NK-92 (cell line): ENCODE data around the gene SAE1.

Experiments used
- DNase-seq: peaks from one replicate; lab custom pipeline; 2025; ENCODE audit not compliant: unreplicated experiment; lab: John Stamatoyannopoulos, UW

SAE1 gene

DNA sequence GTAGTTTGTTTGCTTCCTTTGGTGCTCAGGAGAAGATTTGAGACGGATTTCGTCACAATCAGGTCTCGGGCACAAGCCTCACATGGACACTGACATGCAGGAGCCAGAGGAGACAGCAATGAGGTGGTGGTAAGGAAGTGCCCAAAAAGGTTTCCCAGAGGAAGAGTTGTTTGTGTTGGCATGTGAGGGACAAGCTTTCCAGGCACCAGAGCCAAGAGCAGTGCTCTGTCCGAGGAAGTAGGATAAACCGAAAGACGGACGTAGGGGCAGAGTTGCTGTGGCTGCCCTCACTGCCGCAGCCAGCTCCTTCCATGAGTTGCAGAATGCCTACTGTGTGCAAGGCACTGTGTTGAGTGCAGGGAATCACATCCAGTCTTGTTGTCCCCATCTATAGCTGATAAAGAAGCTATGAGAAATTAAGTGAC lies 27.7 kb downstream of the SAE1 start:
- no peak for DNase-seq

DNA sequence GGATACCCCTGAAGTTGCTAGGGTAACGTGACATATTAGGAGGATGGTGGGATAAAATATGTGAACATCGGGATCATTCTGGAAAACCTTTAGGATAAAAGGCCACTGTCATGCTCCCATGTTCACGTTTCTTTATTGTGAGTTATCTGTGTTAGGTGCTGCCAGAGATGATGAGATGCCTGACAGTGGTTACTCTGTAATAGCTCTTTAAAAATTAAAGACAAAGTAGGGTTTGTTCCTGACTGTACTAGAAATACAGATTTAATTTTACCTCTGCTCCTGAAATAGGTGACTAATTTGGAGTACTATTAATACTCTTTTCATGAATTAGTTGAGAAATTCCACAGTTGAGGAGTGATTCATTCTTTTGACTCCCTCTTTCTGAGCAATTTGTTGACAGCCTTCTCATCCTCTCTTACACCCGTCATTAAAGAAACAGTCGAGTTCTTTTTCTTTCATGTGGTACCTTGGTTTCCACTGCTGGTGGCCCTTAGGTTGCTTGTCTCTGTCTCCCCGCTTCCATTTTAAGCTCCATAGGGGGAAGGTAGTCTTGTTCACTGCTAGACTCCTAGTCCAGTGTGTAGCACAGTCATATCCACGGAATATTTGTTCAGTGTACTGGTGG lies 28.4 kb downstream of the SAE1 start:
- no peak for DNase-seq

DNA sequence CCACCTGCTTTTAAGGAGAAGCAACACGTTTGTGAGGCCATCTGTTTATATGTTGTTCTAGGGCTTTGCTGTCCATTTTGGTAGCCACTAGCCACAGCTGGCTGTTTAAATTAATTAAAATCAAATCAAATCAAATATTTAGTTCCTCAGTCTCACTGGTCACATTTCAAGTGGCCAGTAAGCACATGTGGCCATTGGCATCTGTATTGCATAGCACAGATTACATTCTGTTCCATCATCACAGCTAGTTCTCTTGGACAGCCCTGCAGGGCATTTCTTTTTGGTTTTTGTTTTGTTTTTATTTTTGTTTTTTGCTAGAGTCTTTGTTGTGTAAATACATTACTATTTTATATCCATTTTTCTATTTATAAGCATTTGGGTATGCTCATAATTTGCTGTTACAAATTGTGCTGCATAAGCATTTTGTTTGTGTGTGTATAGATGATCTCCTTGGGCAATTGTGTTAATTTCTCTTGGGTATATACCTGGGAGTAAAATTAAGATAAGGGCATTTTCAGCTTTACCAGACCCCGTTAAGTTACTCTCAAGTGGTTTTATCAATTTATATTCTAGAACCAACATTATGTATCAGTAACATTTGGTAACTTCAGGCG lies 31.3 kb downstream of the SAE1 start:
- DNase-seq, result no peak

DNA sequence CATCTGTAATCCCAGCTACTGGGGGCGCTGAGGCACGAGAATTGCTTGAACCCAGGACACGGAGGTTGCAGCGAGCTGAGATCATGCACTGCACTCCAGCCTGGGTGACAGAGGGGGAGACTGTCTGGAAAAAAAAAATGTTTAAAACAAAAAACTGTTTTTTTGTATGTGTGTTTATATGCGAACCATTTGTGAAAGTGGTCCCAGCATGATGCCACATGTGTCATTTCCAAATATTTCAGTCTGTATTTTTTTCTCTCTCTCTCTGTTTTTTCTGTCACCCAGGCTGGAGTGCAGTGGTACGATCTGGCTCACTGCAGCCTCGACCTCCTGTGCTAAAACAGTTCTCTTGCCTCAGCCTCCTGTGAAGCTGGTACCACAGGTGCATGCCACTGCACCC lies 37.4 kb downstream of the SAE1 start:
- no peak for DNase-seq

DNA sequence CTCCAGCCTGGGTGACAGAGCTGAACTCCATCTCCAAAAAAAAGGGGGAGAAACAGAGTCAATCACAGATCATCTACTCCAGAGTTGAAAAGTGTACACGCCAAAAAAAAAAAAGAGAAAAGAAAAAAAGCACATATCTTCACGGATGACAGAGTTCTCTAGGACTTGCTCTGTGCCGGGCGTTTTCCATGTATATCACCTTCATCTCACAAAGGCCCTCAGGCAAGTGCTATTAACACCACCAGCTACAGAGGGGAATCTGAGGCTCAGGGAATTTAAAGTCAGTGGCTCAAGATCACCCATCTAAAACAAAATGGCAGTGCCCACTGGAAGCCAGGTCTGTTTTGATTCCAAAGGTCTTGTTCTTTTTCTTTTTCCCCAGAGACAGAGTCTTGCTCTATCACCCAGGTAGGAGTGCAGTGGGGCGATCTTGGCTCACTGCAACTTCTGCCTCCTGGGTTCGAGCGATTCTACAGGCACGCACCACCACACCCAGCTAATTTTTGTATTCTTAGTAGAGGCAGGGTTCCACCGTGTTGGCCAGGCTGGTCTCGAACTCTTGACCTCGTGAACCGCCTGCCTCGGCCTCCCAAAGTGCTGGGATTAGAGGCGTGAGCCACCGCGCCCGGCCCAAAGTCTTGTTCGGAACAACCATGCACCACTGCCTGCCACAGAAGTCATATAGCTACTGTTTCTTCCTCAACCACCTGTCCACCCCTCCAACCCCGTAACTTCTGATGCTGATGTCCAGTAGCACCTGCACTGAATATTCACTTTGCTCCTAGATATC lies 42.2 kb downstream of the SAE1 start:
- no peak for DNase-seq

DNA sequence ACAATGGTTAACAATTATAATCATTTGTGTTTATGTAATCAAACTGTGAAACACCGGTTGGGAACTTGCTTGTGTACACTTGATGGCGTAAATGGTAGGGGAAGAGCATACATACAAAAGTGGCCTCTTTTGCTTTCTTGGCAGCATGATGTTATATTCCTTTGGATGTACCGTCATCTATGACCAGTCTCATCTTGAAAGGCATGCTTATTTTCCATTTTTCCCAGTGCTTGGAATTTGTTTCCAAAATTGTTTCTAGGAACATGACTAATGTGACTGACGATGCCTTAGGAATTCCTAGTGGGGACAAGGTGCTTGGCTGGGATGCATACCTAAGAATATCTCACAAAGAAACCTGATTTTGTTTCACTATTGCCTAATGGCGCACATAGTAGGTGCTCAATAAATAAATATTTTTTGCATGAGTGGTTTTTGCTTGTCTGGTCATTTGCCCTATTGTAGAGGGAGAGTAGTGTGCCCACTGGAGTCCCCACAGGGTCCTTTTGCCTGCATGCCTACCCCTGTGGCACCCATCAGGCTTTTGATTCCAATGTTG lies 45.5 kb downstream of the SAE1 start:
- DNase-seq, result no peak

DNA sequence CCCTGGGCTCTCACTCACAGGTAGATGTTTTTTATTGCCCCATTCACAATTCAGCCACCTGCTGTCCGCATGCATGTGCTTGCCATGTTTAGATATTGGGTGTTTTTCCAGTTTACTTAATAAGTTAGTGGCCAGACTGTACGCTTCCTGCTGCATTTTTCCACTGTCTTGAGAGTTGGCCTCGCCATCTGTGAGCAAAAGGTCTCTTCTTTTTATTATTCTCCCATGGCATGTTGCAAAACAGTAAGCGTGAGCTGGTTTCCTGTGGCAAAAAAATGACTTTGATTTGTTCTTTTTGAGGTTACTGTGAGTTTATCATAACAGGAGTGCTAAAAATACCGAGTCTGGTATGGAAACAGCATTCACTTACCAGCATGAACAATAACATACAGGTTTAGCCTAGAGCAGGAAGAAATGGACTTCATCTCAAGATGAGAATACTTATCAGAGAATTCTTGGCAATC lies 46.0 kb downstream of the SAE1 start:
- no peak for DNase-seq

DNA sequence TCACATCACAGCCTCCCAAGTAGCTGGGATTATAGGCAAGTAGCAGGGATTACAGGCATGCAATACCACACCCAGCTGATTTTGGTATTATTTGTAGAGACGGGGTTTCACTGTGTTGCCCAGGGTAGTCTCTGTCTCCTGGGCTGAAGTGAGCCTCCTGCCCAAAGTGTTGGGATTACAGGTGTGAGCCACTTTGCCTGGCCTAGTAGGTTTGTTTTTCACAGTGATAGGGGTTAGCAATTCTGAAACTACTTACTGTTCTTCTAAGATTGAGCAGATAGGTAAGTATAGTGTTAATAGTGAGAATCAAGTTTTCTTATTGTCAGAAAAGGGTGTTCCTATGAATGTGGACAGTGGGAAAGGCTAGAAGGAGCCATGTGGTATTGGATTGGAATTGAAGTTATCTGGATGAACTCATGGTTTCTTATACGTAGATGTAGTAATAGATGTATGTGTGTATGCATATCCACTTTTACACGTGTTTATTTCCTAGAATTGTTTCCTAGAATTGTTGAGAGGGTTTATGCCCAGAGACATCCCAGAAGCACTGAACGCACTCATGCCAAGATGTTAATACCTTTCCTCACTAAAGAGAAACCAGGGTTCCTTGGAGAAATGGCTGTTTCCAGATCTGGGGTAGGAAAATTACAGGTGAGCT lies 49.1 kb downstream of the SAE1 start:
- no peak for DNase-seq

DNA sequence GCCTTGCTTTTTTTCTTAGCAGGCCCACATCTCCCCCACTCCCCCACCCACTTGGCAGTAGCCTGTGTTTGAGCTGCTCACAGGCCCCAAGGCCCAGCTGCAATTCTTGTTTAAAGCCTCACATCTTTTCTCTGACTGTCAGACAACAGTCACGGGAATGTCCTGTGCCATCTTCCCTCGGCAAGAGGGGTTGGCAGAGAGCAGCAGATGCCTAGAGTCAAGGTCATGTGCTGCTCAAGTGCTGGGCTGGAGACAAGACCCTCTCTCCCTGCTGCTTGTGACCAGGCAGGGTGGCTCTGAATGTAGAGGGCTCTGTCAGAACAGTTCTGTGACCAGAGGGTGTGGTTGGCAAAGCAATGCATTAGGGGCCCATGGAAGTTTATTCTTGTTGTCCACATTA lies 53.0 kb downstream of the SAE1 start:
- no peak for DNase-seq

DNA sequence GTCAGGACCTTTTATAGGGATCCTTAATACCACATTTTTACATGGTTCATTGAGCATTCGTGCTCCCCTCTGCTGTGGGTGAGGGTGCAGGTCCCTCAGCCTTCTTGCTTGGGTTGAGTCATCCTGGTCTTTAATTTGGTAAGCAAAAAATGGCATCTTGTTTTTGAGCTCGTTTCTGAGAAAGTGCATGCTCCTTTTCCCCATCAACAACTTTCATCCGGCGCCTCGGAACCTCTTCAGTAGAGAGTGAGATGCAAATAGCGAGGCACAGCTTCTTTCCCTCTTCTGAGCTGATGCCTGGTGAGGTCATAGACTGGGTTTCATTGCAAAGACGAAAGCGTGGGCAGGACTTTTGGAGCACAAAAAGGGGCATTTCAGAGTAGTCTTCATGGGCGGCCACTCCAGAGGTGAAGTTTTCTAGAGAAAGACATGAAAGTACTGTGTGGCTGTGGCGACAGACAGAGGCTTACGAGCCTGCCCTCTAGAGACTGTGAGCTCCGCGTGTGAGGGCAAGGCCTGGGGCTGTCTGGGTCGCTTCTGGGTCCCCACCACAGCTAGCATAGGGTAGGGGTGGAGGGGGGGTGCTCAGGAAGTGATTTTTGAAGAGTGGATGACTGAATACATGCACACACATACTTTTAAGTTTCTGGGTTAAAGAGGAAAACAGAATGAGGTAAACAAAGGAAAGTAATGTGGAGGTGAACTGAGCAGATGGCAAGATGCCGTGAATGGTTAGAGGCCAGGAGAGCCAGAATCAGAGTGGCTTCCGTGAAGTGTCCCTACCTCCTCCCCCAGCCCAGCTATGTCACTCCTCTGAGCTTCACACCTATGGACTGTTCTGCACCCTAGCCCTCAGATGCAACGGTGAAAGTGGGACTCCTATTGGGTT lies 56.1 kb downstream of the SAE1 start:
- no peak for DNase-seq

DNA sequence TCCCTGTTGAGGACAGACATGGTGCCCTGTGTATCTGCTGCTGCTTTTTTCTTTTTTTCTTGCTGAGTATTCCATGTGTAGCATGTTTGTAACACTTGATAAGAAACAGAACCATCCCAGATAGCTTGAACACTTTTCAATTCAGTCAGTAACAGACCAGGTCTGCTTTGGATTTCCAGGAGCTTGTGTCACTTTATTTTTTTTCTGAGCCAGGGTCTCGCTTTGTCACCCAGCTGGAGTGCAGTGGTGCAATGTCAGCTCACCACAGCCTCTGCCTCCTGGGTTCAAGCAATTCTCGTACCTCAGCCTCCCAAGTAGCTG lies 56.7 kb downstream of the SAE1 start:
- no peak for DNase-seq

DNA sequence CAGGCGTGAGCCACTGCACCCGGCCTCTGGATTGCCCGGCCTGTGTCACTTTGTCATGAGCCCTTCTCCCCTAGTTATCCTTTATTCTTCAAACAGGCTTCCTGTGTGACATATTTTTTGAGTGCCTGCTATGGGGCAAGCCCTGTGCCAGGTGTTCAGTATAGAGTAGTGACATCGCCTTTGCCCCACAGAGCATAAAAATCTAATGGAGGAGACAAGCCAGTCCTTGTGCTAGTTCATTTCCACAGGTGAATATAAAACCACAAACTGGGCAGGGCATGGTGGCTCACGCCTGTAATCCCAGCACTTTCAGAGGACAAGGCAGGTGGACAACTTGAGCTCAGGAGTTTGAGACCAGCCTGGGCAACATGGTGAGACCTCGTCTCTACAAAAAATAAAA lies 57.2 kb downstream of the SAE1 start:
- no peak for DNase-seq

DNA sequence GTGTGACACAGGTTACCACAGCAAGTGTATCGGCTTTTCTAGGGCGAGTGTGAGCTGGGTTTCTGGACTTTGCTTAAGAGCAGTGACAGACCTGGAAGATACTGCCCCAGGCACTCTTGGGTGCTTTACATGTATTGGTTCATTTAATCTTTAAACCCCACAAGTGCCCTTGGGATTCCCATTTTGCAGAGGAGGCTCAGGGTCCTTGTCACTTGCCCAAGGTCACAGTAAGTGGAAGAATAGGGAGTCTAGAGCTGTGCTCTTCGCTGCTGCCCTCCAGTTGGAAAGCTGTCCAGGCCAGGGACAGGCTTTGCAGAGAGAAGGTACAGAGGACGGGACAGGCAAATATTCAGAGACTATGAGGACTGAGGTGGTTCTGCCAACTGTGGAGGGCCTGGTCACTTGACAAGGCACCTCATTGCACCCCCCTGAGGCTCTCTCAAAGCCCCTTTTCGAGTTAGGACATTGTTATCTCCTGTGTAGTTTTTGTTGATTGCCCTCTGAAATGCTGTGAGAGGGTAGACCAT lies 57.9 kb downstream of the SAE1 start:
- DNase-seq, result no peak

DNA sequence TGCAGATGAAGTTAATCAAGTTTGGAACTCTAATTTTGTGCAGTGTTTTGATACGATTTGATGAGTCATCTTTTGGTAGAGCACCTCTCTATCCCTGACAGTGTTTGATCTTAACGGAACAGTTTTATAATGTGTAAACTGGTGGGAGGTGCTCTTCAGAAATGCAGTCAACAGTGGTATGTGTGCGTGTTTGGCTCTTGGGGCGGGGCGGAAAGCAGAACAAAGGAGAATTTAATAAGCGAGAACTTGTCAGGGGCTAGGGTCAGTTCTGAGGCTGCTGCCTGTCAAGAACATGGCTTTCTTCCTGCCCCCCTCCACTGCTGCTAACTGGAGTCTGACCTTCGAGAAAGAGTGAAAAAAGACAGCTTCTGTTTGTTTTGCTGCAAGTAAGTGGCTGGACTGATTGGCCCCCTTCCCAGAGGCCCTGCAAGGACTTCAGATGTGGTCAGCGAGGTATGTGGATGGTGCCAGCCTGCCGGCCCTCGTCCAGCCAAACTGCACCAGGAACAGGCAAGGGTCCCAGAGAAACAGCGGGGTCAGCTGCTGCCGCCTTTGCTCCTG lies 59.6 kb downstream of the SAE1 start:
- no peak for DNase-seq

DNA sequence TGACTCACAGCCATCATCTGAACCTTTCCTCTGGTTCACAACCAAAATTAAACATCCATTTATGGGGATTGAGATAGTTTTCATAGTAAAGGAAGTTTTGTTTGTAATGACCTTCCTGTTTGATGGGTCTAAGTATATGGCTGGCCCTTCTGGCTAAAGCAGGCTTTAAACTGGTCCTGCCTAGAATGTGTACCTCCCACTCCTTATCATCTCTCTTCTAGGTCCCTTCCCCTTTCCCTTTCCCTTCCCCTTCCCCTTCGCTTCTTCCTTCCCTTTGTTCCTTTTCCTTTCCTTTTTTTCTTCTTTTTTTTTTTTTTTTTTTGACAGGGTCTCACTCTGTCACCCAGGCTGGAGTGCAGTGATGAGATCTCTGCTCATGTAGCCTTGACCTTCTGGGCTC lies 64.8 kb downstream of the SAE1 start:
- no peak for DNase-seq

DNA sequence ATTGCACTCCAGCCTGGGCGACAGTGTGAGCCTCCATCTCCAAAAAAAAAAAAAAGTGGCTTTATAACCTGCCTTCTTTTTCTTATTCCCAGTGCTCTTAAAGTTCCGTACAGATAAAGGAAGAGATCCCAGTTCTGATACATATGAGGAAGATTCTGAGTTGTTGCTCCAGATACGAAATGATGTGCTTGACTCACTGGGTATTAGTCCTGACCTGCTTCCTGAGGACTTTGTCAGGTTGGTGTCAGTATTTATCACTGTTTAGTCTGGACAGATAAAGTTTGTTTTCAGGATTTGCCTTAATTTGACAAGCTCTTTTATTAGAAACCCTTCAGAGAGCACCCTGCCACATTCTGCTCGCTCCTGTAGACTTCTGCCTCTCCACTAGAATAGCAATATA lies 66.5 kb downstream of the SAE1 start:
- no peak for DNase-seq

DNA sequence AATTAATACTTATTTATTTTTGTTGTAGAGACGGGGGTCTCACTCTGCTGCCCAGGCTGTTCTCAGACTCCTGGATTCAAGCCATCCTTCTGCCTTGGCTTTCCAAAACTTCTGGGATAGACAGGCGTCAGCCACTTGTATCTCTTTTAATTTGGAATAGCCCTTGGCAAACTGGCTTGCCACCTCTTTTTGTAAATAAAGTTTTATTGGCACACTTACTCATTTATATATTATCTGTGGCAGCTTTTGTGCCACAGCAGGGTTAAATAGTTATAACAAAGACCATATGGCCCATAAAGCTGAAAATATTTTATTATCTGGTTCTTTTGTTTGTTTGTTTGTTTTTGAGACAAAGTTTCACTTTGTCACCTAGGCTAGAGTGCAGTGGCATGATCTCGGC lies 69.9 kb downstream of the SAE1 start:
- DNase-seq, result no peak

DNA sequence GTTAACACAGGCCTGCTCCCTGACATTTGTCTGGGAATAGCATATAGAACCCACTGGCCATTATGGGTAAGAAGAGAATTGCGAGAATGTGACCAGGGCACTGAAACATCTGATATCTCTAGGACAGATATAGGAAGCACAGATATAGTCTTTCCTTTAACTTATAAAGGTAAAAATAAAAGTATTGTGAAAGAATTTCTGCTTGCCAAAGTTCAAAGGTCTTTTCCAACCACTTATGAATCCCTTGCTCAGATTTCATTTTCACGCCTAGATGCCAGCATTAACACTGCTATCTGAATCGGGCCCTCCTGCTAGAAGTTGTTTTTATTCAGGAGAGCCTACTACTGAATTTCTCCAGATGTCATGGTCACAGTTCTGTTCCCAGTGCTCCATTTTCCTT lies 72.6 kb downstream of the SAE1 start:
- DNase-seq, result no peak

DNA sequence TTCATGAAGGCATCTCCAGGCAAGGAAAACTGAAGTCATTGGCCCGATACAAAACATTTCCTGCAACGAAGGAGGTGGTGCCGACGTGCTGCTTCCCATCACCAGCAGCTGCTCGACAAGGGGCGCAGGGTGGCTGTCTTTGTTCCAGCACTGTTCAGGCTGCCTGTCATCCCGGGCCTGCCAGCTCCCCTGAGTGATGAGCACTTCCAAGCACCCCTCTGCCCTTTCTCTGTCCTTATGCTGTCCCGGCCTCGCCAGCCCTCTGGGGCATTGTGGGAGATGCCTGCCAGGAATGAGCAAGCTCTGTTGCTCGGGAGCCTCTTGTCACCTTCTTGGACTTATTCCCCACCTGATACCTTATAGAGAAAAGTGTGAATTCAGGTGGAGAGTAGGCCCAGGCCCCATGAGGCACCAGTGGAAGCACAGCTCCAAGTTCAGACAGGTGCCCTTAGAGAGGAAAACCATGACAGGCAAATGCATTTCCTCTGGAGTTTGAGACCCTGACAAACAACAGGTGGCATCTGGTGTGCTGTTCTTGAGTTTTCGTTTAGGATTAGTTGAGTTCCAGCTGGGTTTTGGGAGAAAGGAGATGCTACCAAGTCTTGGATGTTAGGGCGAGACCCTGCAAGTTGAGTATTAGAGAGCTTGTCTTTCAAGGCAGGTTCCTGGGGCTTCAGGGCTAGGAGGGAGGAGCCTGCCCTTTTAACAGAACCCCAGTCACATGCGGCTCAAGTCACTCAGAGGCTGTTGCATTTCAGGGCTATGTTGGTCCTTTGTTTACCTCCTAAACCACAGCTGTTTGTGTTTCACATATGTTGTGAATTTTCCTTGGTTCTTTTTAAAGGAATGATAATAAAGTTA lies 78.9 kb downstream of the SAE1 start:
- DNase-seq, result no peak
